ENCODE data around the gene CDKAL1.
A peak's percentile ranks its signal among the peaks of the same experiment; 100 is the strongest.
"Not testable (repeated sequence)": the region's sequence is repeated elsewhere in the genome, so short reads cannot be mapped to it uniquely, and the experiment has no call there.

CDKAL1 gene

DNA sequence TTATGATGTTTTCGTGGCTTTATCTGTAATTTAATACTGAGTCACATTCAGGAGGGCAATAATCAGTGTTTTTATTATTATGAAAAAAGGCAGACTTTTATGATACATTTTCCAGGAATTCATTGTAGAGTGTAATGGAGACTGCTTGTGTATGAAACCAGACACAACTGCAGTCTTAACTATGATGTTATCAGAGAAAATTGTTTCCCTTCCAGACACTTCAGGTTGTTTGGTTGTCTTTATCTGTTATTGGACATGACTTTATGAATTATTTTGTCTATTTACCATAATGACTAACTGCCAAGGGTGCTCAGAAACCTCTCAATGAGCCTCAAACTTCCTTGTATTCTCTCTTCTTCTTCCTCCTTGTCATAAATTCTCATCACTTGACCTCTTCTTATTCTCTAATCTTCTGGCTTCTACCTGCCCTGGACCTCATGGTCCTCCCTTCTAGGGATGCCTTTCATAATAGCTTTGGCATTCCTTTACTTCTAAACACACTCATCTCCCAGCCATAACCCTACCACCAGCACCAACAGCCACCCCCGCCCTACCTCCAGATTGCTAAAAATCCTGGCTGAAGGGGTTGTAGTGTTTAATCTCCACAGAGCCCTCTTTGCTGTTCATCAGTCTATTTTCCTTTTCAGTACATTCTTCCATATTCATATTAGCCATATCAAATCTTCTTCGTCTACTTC is 492.5 kb downstream of the CDKAL1 start:
- DNase-seq (ENCODE audit: low spot score): no peak

DNA sequence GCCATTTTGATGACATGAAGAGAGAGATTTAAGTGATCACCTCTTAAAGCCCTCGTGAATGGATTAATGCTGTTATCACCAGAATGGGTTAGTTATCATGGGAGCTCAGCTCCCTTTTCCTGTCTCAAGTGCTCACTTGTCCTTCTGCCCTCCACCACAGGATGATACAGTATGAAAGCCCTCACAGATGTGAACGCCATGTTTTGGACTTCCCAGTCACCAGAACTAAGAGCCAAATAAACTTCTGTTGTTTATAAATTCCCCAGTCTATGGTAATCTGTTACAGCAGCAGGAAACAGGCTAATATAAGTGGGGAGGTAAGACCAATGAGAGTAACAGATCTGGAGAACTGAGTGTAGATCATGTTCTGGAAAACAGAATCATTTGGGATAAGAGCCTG is 493.2 kb downstream of the CDKAL1 start:
- DNase-seq (ENCODE audit: low spot score): no peak

GRCh38 chr6:21031182-21031581 is 496.9 kb downstream of the CDKAL1 start:
- DNase-seq (ENCODE audit: low spot score): no peak

GRCh38 chr6:21033084-21033483 is 498.8 kb downstream of the CDKAL1 start:
- no peak for DNase-seq (ENCODE audit: low spot score)

DNA sequence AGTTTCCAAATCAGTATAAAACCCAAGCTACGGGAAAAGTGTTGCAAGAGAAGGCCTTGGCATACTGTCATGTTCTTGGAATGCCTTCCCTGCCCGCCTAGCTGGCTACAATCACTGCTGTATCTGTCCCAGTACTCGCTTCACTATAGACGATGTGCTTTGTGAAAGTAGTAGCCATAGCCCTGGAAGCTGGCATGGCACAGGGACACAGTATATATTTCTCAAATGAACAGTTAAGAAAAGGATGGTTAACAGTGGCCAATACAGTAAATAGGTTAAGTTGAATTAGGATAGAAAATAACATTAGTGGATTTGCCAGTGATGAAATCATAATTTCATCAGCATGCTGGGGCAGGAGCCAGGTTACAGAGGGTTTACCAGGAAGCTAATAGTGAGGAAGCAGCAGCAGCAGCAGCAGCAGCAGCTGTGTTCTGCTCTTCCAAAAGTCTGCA is 499.3 kb downstream of the CDKAL1 start:
- DNase-seq (ENCODE audit: low spot score): no peak

DNA sequence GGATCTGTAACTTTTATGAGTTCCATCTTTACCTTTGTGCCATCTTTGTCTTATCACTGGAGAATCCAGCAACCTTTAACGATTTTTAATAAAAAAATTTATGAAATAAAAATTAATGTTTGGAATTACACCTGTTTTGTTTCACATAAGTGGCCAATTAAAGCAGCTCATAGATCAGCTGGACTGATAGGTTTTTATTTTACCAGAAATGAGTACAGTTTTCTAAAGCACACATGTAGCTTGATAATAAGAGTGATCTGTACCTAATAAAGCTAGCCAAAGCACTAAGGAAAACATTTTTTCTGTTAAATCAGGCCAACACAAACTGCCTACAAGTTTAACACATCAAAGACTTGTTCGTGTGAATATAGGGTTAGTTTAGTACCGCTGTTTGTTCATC is 500.1 kb downstream of the CDKAL1 start:
- no peak for DNase-seq (ENCODE audit: low spot score)

- no peak for DNase-seq (ENCODE audit: low spot score)
These were observed 503.2 kb downstream of the CDKAL1 start for GRCh38 chr6:21037453-21037852.

- DNase-seq (ENCODE audit: low spot score): no peak
These were observed 505.7 kb downstream of the CDKAL1 start for GRCh38 chr6:21039926-21040325.

DNA sequence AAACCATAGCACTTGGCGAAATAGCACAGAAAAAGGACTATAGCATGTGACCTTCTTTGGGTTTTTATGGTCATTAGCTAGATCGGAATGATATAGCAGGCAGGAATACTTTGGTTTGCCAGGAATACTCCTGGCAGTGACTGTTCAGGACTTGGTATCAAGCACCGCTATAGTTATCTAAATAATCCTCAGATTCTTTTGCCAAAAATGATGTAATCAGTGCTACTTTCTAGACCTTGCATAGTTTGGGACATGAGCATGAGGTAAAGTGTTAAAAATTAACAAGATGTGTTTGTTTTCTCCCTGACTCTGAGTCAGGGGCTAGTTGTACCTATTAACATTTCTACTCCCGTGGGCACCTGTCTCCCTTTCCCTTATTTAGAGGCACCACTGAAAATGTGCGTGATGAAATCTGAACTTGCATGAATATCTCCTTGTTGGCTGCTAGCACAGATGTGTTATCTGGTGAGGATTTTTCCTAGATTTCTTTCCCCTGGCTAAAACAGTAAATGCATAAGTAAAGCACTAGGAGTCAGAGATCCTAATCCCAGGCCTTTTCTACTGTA is 511.0 kb downstream of the CDKAL1 start:
- DNase-seq (ENCODE audit: low spot score): no peak

GRCh38 chr6:21046276-21046675 is 512.0 kb downstream of the CDKAL1 start:
- peak; percentile 11 for DNase-seq (ENCODE audit: low spot score)

DNA sequence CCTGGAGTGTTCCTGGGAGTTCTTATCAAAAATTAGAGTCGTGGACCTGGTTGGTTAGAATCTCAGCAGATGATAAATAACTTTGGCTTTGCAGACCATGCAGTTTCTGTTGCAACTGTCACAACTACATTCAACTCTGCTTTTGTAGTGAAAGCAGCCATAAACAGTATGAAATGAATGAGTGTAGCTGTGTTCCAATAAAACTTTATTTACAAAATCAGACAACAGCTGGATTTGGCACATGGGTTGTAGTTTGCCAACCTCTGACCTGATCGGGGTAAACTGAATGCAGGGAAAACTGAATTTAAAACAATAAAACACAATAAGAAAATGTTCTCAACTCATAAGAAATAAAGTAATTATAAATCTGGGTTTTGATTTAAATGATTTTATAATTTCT is 513.8 kb downstream of the CDKAL1 start:
- DNase-seq (ENCODE audit: low spot score): no peak

GRCh38 chr6:21049148-21049547 is 514.9 kb downstream of the CDKAL1 start:
- no peak for DNase-seq (ENCODE audit: low spot score)

GRCh38 chr6:21049572-21049971 is 515.3 kb downstream of the CDKAL1 start:
- no peak for DNase-seq (ENCODE audit: low spot score)

DNA sequence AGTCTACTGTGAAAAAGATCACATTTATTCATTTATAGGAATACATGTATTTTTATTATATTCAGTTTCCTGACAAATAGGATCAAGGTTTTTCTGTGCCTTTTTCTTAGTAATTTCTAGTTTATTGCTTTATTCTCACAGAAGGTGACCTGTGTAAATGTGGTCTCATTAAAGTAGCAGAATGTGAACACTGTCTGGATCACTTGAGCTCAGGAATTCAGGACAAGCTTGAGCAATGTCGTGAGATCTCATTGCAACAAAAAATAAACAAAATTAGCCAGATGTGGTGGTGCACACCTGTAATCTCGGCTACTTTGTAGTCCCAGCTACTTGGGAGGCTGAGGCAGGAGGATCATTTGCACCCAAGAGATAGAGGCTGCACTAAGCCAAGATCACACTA is 516.7 kb downstream of the CDKAL1 start:
- DNase-seq (ENCODE audit: low spot score): no peak

- no peak for DNase-seq (ENCODE audit: low spot score)
These were observed 517.5 kb downstream of the CDKAL1 start for GRCh38 chr6:21051777-21052176.

- no peak for DNase-seq (ENCODE audit: low spot score)
These were observed 519.4 kb downstream of the CDKAL1 start for GRCh38 chr6:21053612-21054011.

- DNase-seq (ENCODE audit: low spot score): not testable (repeated sequence)
These were observed 521.2 kb downstream of the CDKAL1 start for GRCh38 chr6:21055480-21055879.

DNA sequence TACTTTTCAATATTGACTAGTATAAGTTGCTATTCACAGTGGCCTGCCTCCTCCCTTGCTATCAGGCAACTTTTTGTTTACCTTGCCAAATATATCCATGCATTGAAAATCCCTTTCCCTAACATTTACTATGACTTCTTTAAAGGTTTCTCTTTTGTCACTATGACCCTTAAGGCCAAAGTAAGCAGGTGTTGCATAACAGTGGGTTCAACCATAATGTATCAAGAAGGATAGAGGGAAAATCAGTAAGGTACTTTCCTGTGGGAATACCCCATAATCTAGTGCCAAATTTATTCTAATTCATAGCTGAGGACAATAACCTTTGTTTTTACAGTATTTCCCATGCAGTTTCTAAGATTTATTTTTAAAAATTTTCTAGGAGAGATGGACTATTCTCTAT is 527.6 kb downstream of the CDKAL1 start:
- DNase-seq (ENCODE audit: low spot score): no peak

DNA sequence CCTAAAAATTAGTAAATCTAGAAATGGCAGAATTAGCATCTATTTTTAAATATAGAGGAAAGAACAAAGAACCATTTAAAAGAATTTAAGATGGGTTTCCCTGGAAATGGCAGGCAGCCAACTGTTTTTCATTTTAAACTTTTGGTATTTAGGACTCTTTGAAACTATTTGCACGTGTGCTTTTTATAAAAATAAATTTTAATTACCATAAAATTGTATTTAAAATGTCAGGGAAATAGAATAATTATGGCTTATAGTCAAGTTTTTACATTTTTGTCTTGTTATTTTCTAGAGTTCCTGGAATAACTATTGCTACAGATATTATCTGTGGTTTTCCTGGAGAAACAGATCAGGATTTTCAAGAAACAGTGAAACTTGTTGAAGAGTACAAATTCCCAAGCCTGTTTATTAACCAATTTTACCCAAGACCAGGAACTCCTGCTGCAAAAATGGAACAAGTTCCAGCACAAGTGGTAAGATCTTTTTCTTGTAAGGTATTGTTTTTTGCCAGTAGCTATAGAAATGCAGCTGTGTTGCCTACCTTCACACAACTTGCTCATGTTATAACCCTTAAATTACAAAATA is 530.6 kb downstream of the CDKAL1 start:
- no peak for DNase-seq (ENCODE audit: low spot score)

GRCh38 chr6:21067521-21067920 is 533.3 kb downstream of the CDKAL1 start:
- DNase-seq (ENCODE audit: low spot score): no peak

GRCh38 chr6:21070620-21071019 is 536.4 kb downstream of the CDKAL1 start:
- no peak for DNase-seq (ENCODE audit: low spot score)

- DNase-seq (ENCODE audit: low spot score): no peak
These were observed 537.7 kb downstream of the CDKAL1 start for GRCh38 chr6:21071780-21072468.

DNA sequence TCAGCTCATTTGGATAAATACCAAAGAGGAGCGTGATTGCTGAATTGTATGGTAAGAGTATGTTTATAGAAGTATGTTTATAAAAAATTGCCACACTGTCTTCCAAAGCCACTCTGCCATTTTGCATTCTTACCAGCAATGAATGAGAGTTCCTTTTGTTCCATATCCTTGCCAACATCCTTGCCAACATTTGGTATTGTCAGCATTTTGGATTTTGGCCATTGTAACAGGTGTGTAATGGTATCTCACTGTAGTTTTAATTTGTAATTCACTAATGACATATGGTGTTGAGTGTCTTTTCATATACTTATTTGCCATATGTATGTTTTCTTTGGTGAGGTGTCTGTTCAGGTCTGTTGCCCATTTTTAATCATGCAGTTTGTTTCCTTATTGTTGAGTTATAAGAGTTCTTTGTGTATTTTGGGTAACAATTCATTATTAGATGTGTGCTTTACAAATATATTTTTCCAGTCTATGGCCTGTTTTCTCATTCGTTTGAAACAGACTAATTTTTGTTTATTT is 539.1 kb downstream of the CDKAL1 start:
- DNase-seq (ENCODE audit: low spot score): no peak
